B cell (primary cell): ENCODE measurements around the gene GANC. TPM values are rescaled to one million over a fixed set of nuclear protein-coding genes. Genes with fewer than 3 reads are reported as not detected.

Source experiments
- ATAC-seq: fragments of 200-7000 bp; cut with Tn5 transposase; one replicate; pipeline ENCODE4 v1.10.0; 2021; ENCODE audit warnings: low read depth, mild to moderate bottlenecking, moderate number of reproducible peaks, moderate library complexity
- CTCF ChIA-PET: fragments of 350-600 bp; sonication (Branson Sonifier 250); formaldehyde crosslinking; loops from one replicate; lab custom pipeline; 2021; ENCODE audit warnings: antibody characterized with exemption, inconsistent platforms; lab: Charles Lee
- POLR2A ChIA-PET: fragments of 350-600 bp; sonication (Branson Sonifier 250); formaldehyde crosslinking; loops from one replicate; lab custom pipeline; 2021; ENCODE audit warnings: antibody characterized with exemption; lab: Charles Lee
- DNase-seq: peaks from one replicate; pipeline ENCODE4 v3.0.0; 2013
- H2AFZ ChIP-seq: 2 replicates; pipeline ENCODE4 v1.6.1; 2012; ENCODE audit warnings: mild to moderate bottlenecking, low read depth, low read length; ENCODE audit not compliant: insufficient read depth, poor library complexity, severe bottlenecking
- H3K27ac ChIP-seq, 2 donors: 1 replicate in 1 of 2; 2 replicates in 1 of 2; pipeline ENCODE4 v1.5.1; 2012 to 2013; ENCODE audit warnings: low read length in 2 of 2, mild to moderate bottlenecking in 2 of 2, moderate library complexity in 1 of 2
- H3K27me3 ChIP-seq, 4 experiments: fragments of 200-600 bp in 1 of 4; sonication (generic) in 1 of 4; replicated peaks in 1 of 4; 1 replicate in 2 of 4; 2 replicates in 2 of 4; pipeline versions ENCODE4 v1.6.1 to v1.7.0; 2013 to 2016; ENCODE audit warnings: low read length in 3 of 4, mild to moderate bottlenecking in 2 of 4, mixed read lengths in 1 of 4, moderate library complexity in 1 of 4; ENCODE audit not compliant: insufficient read depth in 4 of 4, control insufficient read depth in 3 of 4; ENCODE audit errors: control extremely low read depth in 1 of 4
- H3K36me3 ChIP-seq, 2 experiments: replicated peaks in 1 of 2; 1 replicate in 1 of 2; 2 replicates in 1 of 2; pipeline versions ENCODE4 v1.6.1 to v1.7.1; 2013; ENCODE audit warnings: low read length in 1 of 2; ENCODE audit not compliant: insufficient read depth in 2 of 2, control insufficient read depth in 1 of 2; ENCODE audit errors: control extremely low read depth in 1 of 2, extremely low read depth in 1 of 2
- H3K4me1 ChIP-seq, 2 donors: fragments of 200-600 bp in 1 of 2; sonication (generic) in 1 of 2; 1 replicate in 1 of 2; 2 replicates in 1 of 2; pipeline versions ENCODE4 v1.5.1 to v1.6.1; 2013 to 2017; ENCODE audit warnings: low read length in 2 of 2; ENCODE audit not compliant: control insufficient read depth in 2 of 2, insufficient read depth in 2 of 2
- H3K4me2 ChIP-seq: replicated peaks from 2 replicates; pipeline ENCODE3; 2012; ENCODE audit warnings: mild to moderate bottlenecking, low read depth, low read length; ENCODE audit not compliant: poor library complexity, severe bottlenecking
- H3K4me3 ChIP-seq, 5 experiments: fragments of 200-600 bp in 1 of 5; sonication (generic) in 1 of 5; 1 replicate in 3 of 5; 2 replicates in 2 of 5; pipeline versions ENCODE4 v1.5.1 to v1.7.0; 2011 to 2016; ENCODE audit warnings: low read length in 4 of 5, mild to moderate bottlenecking in 4 of 5, low read depth in 2 of 5, control low read depth in 1 of 5, moderate library complexity in 1 of 5; ENCODE audit not compliant: insufficient read depth in 1 of 5; ENCODE audit errors: control extremely low read depth in 1 of 5, extremely low read depth in 1 of 5
- H3K79me2 ChIP-seq: fragments of 200-600 bp; sonication (generic); one replicate; pipeline ENCODE4 v1.6.0; 2016; ENCODE audit warnings: low read length; ENCODE audit not compliant: control insufficient read depth, insufficient read depth
- H3K9ac ChIP-seq: fragments of 200-600 bp; sonication (generic); 2 replicates; pipeline ENCODE4 v1.6.1; 2017; ENCODE audit warnings: mild to moderate bottlenecking, low read length, moderate library complexity
- H3K9me3 ChIP-seq, 3 donors: one replicate each; pipeline versions ENCODE4 v1.6.1 to v1.7.1; 2013; ENCODE audit warnings: low read length in 2 of 3; ENCODE audit not compliant: control insufficient read depth in 2 of 3, insufficient read depth in 1 of 3; ENCODE audit errors: control extremely low read depth in 1 of 3
- H4K20me1 ChIP-seq: 2 replicates; pipeline ENCODE4 v1.6.0; 2012; ENCODE audit warnings: mild to moderate bottlenecking, low read length; ENCODE audit not compliant: insufficient read depth, control insufficient read depth, poor library complexity, severe bottlenecking
- H3K27ac Mint-ChIP-seq: one replicate; pipeline ENCODE4 v1.8.0; 2021; ENCODE audit warnings: mixed read lengths
- H3K27me3 Mint-ChIP-seq: one replicate; pipeline ENCODE4 v1.8.0; 2021; ENCODE audit warnings: mixed read lengths
- H3K4me1 Mint-ChIP-seq: one replicate; pipeline ENCODE4 v1.8.0; 2021; ENCODE audit warnings: mixed read lengths
- H3K4me3 Mint-ChIP-seq: one replicate; pipeline ENCODE4 v1.8.0; 2021; ENCODE audit warnings: mixed read lengths
- H3K9me3 Mint-ChIP-seq: one replicate; pipeline ENCODE4 v1.8.0; 2022; ENCODE audit warnings: mixed read lengths; ENCODE audit not compliant: insufficient read depth
- EZH2 ChIP-seq: IDR thresholded peaks from 2 replicates; pipeline ENCODE4 v1.6.1; 2012; ENCODE audit warnings: borderline replicate concordance, low read depth, mild to moderate bottlenecking, moderate library complexity, low read length; ENCODE audit not compliant: insufficient read depth, poor library complexity, severe bottlenecking
- WGBS: methylation state at CpG from one replicate; pipeline ENCODE4 v1.1.5; 2013; ENCODE audit warnings: missing lambda C conversion rate; ENCODE audit not compliant: insufficient coverage; 5-methylcytosine and 5-hydroxymethylcytosine counted together
- intact Hi-C: fragments of 100-400 bp; cut with micrococcal nuclease; formaldehyde crosslinking; loops from one replicate; pipeline ENCODE4 v1.10.0; 2022
- polyA plus RNA-seq: library from polyadenylated mRNA; depleted of rRNA; stranded (reverse); fragments of >200 nt; gene quantifications from 2 replicates; pipeline ENCODE4 v1.2.3, GENCODE V29; 2012
- total RNA-seq, 2 donors: library from RNA; stranded (reverse); fragments of 120-200 nt in 1 of 2; gene quantifications; 1 replicate in 1 of 2; 2 replicates in 1 of 2; pipeline versions ENCODE4 v1.2.3 to v1.2.4, GENCODE V29; 2013 to 2022
- TF ChIP-seq, protein P1 (sequence below): fragments of 200-600 bp; IDR thresholded peaks from one replicate; pipeline ENCODE4 v1.8.0; 2022; ENCODE audit warnings: antibody characterized with exemption, mild to moderate bottlenecking

GANC gene
- total and polyA plus RNA-seq, 2 donors (not counting 1 experiment from before 2014, with no cell fraction given): 43.5 to 122 TPM

DNA sequence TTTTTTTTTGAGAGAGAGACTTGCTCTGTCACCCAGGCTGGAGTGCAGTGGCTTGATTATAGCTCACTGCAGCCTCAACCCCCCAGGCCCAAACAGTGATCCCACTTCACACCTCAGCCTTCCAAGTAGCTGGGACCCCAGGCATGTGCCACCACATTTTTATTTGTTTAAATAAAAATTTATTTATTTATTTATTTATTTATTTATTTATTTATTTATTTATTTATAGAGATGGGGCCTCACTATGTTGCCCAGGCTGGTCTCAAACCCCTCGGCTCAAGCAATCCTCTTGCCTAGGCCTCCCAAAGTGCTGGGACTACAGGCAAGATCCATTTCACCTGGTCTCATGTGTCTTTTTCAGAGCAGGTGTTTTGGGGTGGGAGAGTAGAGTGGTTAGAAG lies 101.8 kb downstream of the GANC start:
- Histone ChIP-seq H3K4me3 (no peak overlapping the region), H2AFZ (no peak overlapping the region), H3K9me3 (peaks cover 3 to 7% (median 5%) of the 10 kb centered on the region in 3 donors), H3K4me1 (no peaks in the 10 kb centered on the region), H3K36me3 (peaks cover 0 to 8% of the 10 kb centered on the region in 2 experiments), H3K9ac (no peak overlapping the region), H3K4me2 (no peak overlapping the region), H4K20me1 (no peaks in the 10 kb centered on the region), H3K27ac (no peak overlapping the region), H3K27me3 (no peaks in the 10 kb centered on the region), H3K79me2 (no peaks in the 10 kb centered on the region)
- H3K4me3 Mint-ChIP-seq: no peak overlapping the region
- H3K27ac Mint-ChIP-seq: no peak overlapping the region
- DNase-seq: no peak
- no peaks in the 10 kb centered on the region for H3K27me3 Mint-ChIP-seq
- no peak for ATAC-seq
- ChIA-PET CTCF (interaction anchor here (0.6 kb wide), 1 partner anchor 83 kb away, joined by 3 read pairs; no protein-coding TSS in a partner anchor), POLR2A (no interaction called here)
- intact Hi-C loops: no loop called here
- TF ChIP-seq EZH2: no peak
- TF ChIP-seq, protein P1, sequence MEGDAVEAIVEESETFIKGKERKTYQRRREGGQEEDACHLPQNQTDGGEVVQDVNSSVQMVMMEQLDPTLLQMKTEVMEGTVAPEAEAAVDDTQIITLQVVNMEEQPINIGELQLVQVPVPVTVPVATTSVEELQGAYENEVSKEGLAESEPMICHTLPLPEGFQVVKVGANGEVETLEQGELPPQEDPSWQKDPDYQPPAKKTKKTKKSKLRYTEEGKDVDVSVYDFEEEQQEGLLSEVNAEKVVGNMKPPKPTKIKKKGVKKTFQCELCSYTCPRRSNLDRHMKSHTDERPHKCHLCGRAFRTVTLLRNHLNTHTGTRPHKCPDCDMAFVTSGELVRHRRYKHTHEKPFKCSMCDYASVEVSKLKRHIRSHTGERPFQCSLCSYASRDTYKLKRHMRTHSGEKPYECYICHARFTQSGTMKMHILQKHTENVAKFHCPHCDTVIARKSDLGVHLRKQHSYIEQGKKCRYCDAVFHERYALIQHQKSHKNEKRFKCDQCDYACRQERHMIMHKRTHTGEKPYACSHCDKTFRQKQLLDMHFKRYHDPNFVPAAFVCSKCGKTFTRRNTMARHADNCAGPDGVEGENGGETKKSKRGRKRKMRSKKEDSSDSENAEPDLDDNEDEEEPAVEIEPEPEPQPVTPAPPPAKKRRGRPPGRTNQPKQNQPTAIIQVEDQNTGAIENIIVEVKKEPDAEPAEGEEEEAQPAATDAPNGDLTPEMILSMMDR: no peak
- whole genome bisulfite sequencing: no CpG with 5 or more reads among the region's 1 CpG
- H3K4me1 Mint-ChIP-seq: no peaks in the 10 kb centered on the region
- H3K9me3 Mint-ChIP-seq: peaks cover 11% of the 10 kb centered on the region

DNA sequence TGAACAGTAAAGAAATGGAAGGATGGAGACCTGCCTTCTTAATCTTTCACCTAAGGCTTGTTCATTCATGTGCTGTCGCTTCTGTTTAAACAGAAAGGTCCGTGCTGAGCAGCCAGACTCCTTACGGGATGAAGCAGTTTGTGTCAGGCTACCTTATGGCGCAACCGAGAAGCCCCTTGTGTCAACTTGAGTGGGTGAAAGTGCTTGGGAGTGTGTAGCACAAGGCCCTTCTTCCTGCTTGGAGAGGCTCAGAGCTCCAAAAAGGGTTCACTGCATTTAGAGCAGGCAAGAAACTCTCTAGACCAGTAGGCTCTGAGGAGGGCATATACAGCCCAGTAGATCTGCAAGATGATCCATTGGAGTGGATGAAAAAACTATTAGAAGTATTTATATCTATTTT lies 102.3 kb downstream of the GANC start:
- H3K4me3 Mint-ChIP-seq: no peak overlapping the region
- no peak overlapping the region for H3K4me3 ChIP-seq
- H4K20me1 ChIP-seq: no peaks in the 10 kb centered on the region
- no peaks in the 10 kb centered on the region for H3K4me1 Mint-ChIP-seq
- ChIA-PET CTCF (no interaction called here), POLR2A (no interaction called here)
- H3K4me1 ChIP-seq: no peaks in the 10 kb centered on the region
- H3K27ac ChIP-seq: no peak overlapping the region
- H3K9me3 Mint-ChIP-seq: peaks cover 11% of the 10 kb centered on the region
- H2AFZ ChIP-seq: no peak overlapping the region
- WGBS: 98% methylated on average over 5 of the region's 5 CpGs
- no peak overlapping the region for H3K27ac Mint-ChIP-seq
- DNase-seq: no peak
- H3K27me3 Mint-ChIP-seq: no peaks in the 10 kb centered on the region
- H3K4me2 ChIP-seq: no peak overlapping the region
- peaks cover 3 to 7% (median 5%) of the 10 kb centered on the region in 3 donors for H3K9me3 ChIP-seq
- H3K79me2 ChIP-seq: no peaks in the 10 kb centered on the region
- intact Hi-C loops: no loop called here
- no peak overlapping the region for H3K9ac ChIP-seq
- H3K27me3 ChIP-seq: no peaks in the 10 kb centered on the region
- TF ChIP-seq EZH2: no peak
- TF ChIP-seq, protein P1: no peak
- ATAC-seq: no peak
- H3K36me3 ChIP-seq: peaks cover 0 to 8% of the 10 kb centered on the region in 2 experiments
